GM12878 (cell line): ENCODE measurements around the gene ADGRL3.

Experiments used
- CTCF ChIP-seq, 3 experiments: IDR thresholded peaks in 2 of 3; conservative IDR thresholded peaks in 1 of 3; 2 replicates each; pipeline ENCODE4 v1.5.1; 2011; ENCODE audit warnings: low read depth in 3 of 3, low read length in 3 of 3, mild to moderate bottlenecking in 3 of 3, control low read depth in 2 of 3, moderate library complexity in 2 of 3, inconsistent platforms in 1 of 3, mixed read lengths in 1 of 3; ENCODE audit not compliant: control insufficient read depth in 2 of 3, insufficient read depth in 1 of 3; ENCODE audit errors: extremely low read depth in 1 of 3
- HDAC2 ChIP-seq: fragments of 200-600 bp; sonication (generic); IDR thresholded peaks from 2 replicates; pipeline ENCODE4 v1.6.1; 2017
- NR2C1 ChIP-seq: fragments of 450-650 bp; IDR thresholded peaks from 2 replicates; pipeline ENCODE4 v1.6.1; 2017; ENCODE audit warnings: antibody characterized with exemption, mild to moderate bottlenecking, moderate library complexity
- TF ChIP-seq, protein P1 (sequence below): fragments of 150-350 bp; IDR thresholded peaks from 2 replicates; pipeline ENCODE4 v1.6.1; 2016; ENCODE audit warnings: low read depth, low read length
- TF ChIP-seq, protein P2 (sequence below): fragments of 450-650 bp; IDR thresholded peaks from 2 replicates; pipeline ENCODE4 v1.6.1; 2017; ENCODE audit warnings: mild to moderate bottlenecking

DNA sequence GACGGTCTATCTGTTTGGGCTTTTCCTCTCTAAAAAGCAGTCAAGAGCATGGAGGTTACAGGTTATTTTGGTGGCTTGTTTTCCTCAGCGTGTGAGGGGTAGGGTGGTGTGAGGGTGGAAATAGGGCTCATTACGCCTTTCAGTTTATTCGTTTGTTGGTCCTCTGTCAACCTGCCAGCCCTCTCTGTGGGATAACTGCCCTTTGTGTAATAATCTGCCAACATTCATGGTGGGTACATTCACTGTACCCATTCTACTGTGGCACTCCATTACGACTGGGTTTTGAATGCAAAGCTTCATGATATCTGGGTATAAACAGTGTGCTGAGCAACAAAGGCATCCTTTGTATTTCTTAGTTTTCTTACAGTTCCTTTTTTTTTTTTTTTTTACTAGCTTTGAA is 136.4 kb downstream of the ADGRL3 start:
- TF ChIP-seq, protein P1, sequence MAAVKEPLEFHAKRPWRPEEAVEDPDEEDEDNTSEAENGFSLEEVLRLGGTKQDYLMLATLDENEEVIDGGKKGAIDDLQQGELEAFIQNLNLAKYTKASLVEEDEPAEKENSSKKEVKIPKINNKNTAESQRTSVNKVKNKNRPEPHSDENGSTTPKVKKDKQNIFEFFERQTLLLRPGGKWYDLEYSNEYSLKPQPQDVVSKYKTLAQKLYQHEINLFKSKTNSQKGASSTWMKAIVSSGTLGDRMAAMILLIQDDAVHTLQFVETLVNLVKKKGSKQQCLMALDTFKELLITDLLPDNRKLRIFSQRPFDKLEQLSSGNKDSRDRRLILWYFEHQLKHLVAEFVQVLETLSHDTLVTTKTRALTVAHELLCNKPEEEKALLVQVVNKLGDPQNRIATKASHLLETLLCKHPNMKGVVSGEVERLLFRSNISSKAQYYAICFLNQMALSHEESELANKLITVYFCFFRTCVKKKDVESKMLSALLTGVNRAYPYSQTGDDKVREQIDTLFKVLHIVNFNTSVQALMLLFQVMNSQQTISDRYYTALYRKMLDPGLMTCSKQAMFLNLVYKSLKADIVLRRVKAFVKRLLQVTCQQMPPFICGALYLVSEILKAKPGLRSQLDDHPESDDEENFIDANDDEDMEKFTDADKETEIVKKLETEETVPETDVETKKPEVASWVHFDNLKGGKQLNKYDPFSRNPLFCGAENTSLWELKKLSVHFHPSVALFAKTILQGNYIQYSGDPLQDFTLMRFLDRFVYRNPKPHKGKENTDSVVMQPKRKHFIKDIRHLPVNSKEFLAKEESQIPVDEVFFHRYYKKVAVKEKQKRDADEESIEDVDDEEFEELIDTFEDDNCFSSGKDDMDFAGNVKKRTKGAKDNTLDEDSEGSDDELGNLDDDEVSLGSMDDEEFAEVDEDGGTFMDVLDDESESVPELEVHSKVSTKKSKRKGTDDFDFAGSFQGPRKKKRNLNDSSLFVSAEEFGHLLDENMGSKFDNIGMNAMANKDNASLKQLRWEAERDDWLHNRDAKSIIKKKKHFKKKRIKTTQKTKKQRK = no peak
- TF ChIP-seq NR2C1 (no peak), CTCF (IDR thresholded peaks at IDR 0.05 in 2 of 3, conservative IDR thresholded peaks at IDR 0.05 in 1 of 3; ENCODE audit: control insufficient read depth in 2 of 3, extremely low read depth in 1 of 3, insufficient read depth in 1 of 3, low read depth in 3 of 3, low read length in 3 of 3) (no peak), HDAC2 (no peak)
- TF ChIP-seq, protein P2, sequence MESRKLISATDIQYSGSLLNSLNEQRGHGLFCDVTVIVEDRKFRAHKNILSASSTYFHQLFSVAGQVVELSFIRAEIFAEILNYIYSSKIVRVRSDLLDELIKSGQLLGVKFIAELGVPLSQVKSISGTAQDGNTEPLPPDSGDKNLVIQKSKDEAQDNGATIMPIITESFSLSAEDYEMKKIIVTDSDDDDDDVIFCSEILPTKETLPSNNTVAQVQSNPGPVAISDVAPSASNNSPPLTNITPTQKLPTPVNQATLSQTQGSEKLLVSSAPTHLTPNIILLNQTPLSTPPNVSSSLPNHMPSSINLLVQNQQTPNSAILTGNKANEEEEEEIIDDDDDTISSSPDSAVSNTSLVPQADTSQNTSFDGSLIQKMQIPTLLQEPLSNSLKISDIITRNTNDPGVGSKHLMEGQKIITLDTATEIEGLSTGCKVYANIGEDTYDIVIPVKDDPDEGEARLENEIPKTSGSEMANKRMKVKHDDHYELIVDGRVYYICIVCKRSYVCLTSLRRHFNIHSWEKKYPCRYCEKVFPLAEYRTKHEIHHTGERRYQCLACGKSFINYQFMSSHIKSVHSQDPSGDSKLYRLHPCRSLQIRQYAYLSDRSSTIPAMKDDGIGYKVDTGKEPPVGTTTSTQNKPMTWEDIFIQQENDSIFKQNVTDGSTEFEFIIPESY = no peak
